WERI-Rb-1 (cell line): Measurements from ENCODE around the gene SMG1.

Experiments
- DNase-seq: peaks from one replicate; pipeline ENCODE4 v3.0.0-alpha.2; 2020
- H3K27ac ChIP-seq: fragments of 250-450 bp; sonication (Bioruptor Pico); 2 replicates; pipeline ENCODE4 v1.5.1; 2020; ENCODE audit warnings: mild to moderate bottlenecking, moderate library complexity
- H3K27me3 ChIP-seq: fragments of 250-450 bp; sonication (Bioruptor Pico); 2 replicates; pipeline ENCODE4 v1.5.1; 2021; ENCODE audit warnings: mild to moderate bottlenecking, low read depth, moderate library complexity; ENCODE audit not compliant: insufficient read depth, severe bottlenecking
- H3K36me3 ChIP-seq: fragments of 250-450 bp; sonication (Bioruptor Pico); 2 replicates; pipeline ENCODE4 v1.5.1; 2020; ENCODE audit warnings: mild to moderate bottlenecking, moderate library complexity
- H3K4me3 ChIP-seq: 2 replicates; pipeline ENCODE4 v1.5.1; 2011; ENCODE audit warnings: low read depth, mild to moderate bottlenecking, control low read depth, low read length
- H3K9me3 ChIP-seq: fragments of 250-450 bp; sonication (Bioruptor Pico); 2 replicates; pipeline ENCODE4 v1.5.1; 2021; ENCODE audit warnings: mild to moderate bottlenecking, moderate library complexity; ENCODE audit not compliant: severe bottlenecking
- TF ChIP-seq, protein P1 (sequence below): IDR thresholded peaks from 2 replicates; pipeline ENCODE4 v1.5.1; 2011; ENCODE audit warnings: low read depth, mild to moderate bottlenecking, control low read depth, inconsistent platforms, low read length

The SMG1 gene

DNA sequence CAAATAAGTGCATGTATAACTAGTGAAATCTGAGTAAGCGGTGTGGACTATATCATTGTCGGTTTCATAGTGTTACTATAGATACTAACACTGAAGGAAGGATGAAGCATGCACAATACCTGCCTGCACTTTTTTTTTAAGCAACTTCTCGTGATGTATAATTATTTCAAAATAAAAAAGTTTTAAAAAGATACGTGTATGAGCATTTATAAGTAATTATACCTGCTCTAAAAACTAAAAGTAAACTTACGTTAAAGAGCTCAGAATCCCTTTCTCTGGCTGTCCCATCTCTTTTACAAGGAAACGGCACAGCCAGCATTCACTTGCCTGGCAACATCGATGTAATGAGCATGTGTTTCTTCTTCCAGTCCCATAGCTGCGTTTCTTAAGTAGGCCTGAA lies 93.6 kb downstream of the SMG1 start:
- peaks cover 93% of the 10 kb centered on the region for H3K36me3 ChIP-seq
- TF ChIP-seq, protein P1, sequence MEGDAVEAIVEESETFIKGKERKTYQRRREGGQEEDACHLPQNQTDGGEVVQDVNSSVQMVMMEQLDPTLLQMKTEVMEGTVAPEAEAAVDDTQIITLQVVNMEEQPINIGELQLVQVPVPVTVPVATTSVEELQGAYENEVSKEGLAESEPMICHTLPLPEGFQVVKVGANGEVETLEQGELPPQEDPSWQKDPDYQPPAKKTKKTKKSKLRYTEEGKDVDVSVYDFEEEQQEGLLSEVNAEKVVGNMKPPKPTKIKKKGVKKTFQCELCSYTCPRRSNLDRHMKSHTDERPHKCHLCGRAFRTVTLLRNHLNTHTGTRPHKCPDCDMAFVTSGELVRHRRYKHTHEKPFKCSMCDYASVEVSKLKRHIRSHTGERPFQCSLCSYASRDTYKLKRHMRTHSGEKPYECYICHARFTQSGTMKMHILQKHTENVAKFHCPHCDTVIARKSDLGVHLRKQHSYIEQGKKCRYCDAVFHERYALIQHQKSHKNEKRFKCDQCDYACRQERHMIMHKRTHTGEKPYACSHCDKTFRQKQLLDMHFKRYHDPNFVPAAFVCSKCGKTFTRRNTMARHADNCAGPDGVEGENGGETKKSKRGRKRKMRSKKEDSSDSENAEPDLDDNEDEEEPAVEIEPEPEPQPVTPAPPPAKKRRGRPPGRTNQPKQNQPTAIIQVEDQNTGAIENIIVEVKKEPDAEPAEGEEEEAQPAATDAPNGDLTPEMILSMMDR: no peak
- H3K27ac ChIP-seq: no peak overlapping the region

DNA sequence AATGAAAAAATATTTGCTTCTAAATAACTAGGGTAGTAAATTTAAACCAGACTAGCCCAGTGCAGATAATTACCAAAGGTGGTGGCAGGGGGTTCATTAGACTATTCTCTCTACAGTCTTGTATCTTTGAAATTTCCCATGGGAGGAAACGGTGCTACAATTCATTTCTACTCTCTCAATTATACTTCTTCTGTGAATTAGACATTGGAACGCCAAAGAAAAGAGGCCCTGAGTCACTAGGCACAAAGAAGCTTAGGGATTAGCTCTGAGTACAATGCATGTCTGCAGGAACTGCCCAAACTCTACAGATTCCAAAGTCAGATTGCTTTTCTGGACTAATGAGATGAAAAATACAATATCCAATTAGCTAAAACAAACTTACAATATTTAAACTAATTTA lies 94.2 kb downstream of the SMG1 start:
- TF ChIP-seq, protein P1: no peak
- Histone ChIP-seq H3K4me3 (no peak overlapping the region), H3K36me3 (peaks cover 89% of the 10 kb centered on the region), H3K27me3 (no peaks in the 10 kb centered on the region), H3K9me3 (no peaks in the 10 kb centered on the region), H3K27ac (peak overlapping the region; percentile 29)
- DNase-seq: no peak

More for the DNA sequence above, 93.6 kb downstream of the SMG1 start:
- Histone ChIP-seq H3K9me3 (no peaks in the 10 kb centered on the region), H3K4me3 (no peak overlapping the region), H3K27me3 (no peaks in the 10 kb centered on the region)
- no peak for DNase-seq

DNA sequence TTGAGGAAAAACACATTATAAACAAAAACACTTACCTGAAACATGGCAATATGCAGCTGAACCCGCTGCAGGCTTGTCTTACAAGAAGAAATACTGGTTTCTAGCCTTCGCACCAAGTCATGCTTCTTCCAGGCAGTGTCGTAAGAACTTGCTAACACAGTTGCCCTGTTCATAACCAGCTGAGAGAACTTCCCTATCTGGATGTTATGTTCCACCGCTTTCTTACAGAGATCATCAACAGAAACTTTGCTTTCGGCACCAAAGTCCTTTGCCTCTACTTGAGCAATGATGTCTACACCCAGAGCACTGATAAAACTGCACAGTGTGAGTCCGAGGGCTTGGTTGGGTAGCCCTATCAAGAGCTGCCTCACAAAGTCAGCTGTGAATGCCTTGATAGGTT lies 97.0 kb downstream of the SMG1 start:
- Histone ChIP-seq H3K36me3 (peaks cover 64% of the 10 kb centered on the region), H3K27ac (no peak overlapping the region), H3K27me3 (no peaks in the 10 kb centered on the region), H3K4me3 (no peak overlapping the region), H3K9me3 (no peaks in the 10 kb centered on the region)
- TF ChIP-seq, protein P1: no peak
- DNase-seq: no peak

DNA sequence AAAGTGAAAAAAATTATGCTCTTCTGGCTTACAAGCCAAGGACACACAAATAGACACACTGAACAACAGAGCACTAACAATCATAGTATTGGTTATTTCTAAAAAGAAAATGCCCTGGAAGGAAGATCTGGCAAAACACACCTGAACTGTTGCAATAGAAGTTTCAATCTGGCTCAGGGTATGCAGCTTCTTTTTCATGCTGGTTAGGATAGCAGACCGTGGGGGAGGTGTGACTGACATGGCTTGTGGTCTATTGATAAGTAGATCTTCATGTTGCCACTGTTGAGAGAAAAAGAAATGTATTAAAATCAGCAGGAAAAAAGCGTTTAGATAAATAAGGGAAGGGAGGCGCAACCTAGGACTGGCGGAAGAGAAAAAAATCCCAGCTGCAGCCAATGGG lies 98.3 kb downstream of the SMG1 start:
- H3K36me3 ChIP-seq: peaks cover 53% of the 10 kb centered on the region
- no peak overlapping the region for H3K4me3 ChIP-seq
- no peak for DNase-seq
- no peaks in the 10 kb centered on the region for H3K27me3 ChIP-seq
- H3K27ac ChIP-seq: no peak overlapping the region
- no peaks in the 10 kb centered on the region for H3K9me3 ChIP-seq
- TF ChIP-seq, protein P1: no peak

DNA sequence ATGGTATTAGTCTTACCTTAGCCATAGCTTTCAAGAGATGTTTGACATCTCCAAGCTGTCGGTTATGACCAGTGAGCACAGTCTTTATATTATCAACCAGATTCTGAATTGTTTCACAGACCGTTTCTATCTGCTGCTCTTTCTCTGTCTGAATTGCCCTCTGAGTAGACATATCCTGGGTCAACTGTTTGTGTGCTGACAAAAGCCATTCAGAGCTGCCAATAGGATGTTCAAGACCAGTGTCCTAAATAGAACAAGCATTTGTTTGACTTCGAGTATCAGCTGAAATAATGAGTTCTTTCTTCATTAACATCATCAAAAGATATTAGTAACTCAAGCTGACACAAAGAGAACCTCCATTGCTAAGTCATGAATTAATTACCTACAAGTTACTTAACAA lies 109.9 kb downstream of the SMG1 start:
- peaks cover 60% of the 10 kb centered on the region for H3K36me3 ChIP-seq

DNA sequence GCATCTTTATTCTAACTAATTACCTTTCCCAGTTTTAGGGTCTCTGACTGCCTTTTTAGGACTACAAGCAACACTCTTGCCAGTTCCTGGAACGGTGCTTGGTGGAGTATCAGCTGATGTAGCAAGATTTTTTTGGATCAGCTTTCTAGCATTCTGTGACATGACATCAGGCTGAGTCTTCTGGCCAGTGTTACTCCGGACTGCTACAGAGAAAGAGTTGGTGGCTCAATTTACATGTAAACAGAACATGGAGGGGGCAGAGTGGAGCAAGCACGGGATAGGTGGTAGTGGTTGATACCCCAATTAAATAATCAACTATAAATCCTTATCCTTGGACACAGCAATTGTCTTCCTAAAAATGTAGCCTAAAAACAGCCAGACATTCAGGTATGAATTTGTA lies 114.3 kb downstream of the SMG1 start:
- no peaks in the 10 kb centered on the region for H3K27me3 ChIP-seq
- TF ChIP-seq, protein P1: no peak
- no peak overlapping the region for H3K4me3 ChIP-seq
- no peak for DNase-seq
- H3K36me3 ChIP-seq: peaks cover 77% of the 10 kb centered on the region
- no peaks in the 10 kb centered on the region for H3K9me3 ChIP-seq
- no peak overlapping the region for H3K27ac ChIP-seq

More for the DNA sequence above, 109.9 kb downstream of the SMG1 start:
- TF ChIP-seq, protein P1: no peak
- H3K27ac ChIP-seq: no peak overlapping the region
- no peaks in the 10 kb centered on the region for H3K9me3 ChIP-seq
- no peak overlapping the region for H3K4me3 ChIP-seq
- DNase-seq: no peak
- no peaks in the 10 kb centered on the region for H3K27me3 ChIP-seq
